ENCODE data around the gene ZNF710.

DNA sequence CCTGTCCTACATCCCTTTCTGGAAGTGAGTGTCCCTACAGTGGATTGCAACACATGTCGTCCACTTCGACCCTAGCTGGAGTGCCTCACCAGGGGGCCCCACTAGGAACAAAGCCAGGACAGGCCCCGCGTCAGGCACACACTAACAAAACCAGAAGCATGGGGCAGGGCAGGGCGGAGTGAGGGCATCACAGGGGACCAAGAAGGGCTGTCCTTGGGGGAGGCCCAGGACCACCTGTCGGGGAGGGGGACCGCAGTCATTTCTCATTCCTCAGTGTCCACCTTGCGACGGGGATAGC lies 79.3 kb downstream of the ZNF710 start:
- TF ChIP-seq, protein P1, sequence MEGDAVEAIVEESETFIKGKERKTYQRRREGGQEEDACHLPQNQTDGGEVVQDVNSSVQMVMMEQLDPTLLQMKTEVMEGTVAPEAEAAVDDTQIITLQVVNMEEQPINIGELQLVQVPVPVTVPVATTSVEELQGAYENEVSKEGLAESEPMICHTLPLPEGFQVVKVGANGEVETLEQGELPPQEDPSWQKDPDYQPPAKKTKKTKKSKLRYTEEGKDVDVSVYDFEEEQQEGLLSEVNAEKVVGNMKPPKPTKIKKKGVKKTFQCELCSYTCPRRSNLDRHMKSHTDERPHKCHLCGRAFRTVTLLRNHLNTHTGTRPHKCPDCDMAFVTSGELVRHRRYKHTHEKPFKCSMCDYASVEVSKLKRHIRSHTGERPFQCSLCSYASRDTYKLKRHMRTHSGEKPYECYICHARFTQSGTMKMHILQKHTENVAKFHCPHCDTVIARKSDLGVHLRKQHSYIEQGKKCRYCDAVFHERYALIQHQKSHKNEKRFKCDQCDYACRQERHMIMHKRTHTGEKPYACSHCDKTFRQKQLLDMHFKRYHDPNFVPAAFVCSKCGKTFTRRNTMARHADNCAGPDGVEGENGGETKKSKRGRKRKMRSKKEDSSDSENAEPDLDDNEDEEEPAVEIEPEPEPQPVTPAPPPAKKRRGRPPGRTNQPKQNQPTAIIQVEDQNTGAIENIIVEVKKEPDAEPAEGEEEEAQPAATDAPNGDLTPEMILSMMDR (IDR thresholded peaks at IDR 0.05) = no peak
- TF ChIP-seq POLR2A (IDR thresholded peaks at IDR 0.05) = no peak
- no peak for TF ChIP-seq EP300 (IDR thresholded peaks at IDR 0.05)
- TF ChIP-seq POLR2AphosphoS5 (IDR thresholded peaks at IDR 0.05) = no peak
